ENCODE measurements around the gene HADH. TPM values are rescaled to one million over a fixed set of nuclear protein-coding genes. Genes with fewer than 3 reads are reported as not detected.

The HADH gene
- total RNA-seq, 2 donors from 2014 or later, result 32.5 to 53.0 TPM

DNA sequence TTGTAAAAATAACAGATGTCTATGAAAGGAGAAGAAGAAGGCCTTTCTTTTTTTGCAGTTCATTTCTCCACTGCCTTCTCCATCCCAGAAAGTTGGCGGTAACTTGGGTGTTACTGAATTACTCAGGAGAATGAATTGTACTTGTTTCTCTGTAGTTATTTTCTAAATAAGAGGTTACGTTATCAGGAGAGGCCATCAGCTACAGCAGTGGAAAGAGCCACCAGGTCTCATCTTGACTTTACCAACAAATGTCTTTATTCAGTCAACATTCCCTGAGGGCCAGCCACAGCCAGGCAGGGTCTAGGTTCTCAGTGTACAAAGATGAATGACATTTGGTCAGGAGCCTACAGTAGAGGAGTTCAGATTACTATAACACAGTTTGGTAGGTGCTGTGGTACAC is 8.1 kb downstream of the HADH start:
- H3K4me3 Mint-ChIP-seq, result no peak overlapping the region
- H3K27ac ChIP-seq (ENCODE audit: low read depth, low read length), result no peak overlapping the region
- no peak overlapping the region for H3K9ac ChIP-seq (ENCODE audit: extremely low read depth, low read length, poor library complexity, severe bottlenecking)

DNA sequence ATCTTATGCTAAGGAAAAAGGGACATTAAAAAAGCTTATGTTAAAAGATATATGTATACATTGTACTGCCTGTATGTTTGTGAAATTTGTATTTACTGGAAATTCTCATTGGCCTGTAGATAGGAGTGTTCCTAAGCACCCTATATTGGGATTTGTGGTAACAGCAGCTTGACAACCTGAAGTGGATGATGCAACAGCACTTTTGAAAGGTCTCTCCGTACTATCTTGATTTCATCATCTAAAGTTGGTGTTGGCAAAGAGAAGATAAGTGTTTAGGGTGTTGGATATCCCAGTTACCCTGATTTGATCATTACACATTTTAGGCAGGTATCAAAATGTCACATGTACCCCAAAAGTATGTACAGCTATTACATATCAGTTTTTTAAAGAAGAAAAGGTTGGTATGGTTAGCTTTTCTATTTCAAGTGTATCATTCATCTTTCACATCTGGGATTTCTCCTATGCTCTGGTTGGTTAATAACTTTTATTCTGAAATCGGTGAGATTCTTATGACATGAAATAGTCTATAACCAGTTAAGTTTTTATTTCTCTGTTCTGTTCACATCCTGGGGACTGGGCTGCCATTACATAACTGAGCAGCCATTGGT is 10.3 kb downstream of the HADH start:
- no peak overlapping the region for H3K4me3 ChIP-seq (ENCODE audit: low read length)
- H3K27ac ChIP-seq (ENCODE audit: low read depth, low read length), result no peak overlapping the region
- no peaks in the 10 kb centered on the region for H3K27me3 ChIP-seq (ENCODE audit: control insufficient read depth, insufficient read depth, low read length, poor library complexity, severe bottlenecking)
- no peak overlapping the region for H3K9ac ChIP-seq (ENCODE audit: extremely low read depth, low read length, poor library complexity, severe bottlenecking)
- peaks cover 14% of the 10 kb centered on the region for H3K9me3 Mint-ChIP-seq
- H3K9me3 ChIP-seq (ENCODE audit: control insufficient read depth, low read length), result peaks cover 15% of the 10 kb centered on the region
- H3K4me3 Mint-ChIP-seq, result no peak overlapping the region
- no peaks in the 10 kb centered on the region for H3K27me3 Mint-ChIP-seq (ENCODE audit: insufficient read depth)
- H3K27ac Mint-ChIP-seq, result no peak overlapping the region
- H3K4me1 ChIP-seq (ENCODE audit: control insufficient read depth, insufficient read depth, low read length), result no peaks in the 10 kb centered on the region
- H3K4me1 Mint-ChIP-seq, result peaks cover 4% of the 10 kb centered on the region
- TF ChIP-seq, protein P1, sequence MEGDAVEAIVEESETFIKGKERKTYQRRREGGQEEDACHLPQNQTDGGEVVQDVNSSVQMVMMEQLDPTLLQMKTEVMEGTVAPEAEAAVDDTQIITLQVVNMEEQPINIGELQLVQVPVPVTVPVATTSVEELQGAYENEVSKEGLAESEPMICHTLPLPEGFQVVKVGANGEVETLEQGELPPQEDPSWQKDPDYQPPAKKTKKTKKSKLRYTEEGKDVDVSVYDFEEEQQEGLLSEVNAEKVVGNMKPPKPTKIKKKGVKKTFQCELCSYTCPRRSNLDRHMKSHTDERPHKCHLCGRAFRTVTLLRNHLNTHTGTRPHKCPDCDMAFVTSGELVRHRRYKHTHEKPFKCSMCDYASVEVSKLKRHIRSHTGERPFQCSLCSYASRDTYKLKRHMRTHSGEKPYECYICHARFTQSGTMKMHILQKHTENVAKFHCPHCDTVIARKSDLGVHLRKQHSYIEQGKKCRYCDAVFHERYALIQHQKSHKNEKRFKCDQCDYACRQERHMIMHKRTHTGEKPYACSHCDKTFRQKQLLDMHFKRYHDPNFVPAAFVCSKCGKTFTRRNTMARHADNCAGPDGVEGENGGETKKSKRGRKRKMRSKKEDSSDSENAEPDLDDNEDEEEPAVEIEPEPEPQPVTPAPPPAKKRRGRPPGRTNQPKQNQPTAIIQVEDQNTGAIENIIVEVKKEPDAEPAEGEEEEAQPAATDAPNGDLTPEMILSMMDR (conservative IDR thresholded peaks at IDR 0.05), result no peak
- WGBS, 2 experiments (ENCODE audit: insufficient coverage in 1 of 2, insufficient read length in 1 of 2), result 95% methylated on average over 2 of the region's 2 CpGs; no CpG with 5 or more reads in 1 of the 2 experiments
- DNase-seq, result no peak
- no peaks in the 10 kb centered on the region for H3K36me3 ChIP-seq (ENCODE audit: control insufficient read depth, insufficient read depth, low read length)
- H3K36me3 Mint-ChIP-seq (ENCODE audit: low read depth), result peaks cover 34% of the 10 kb centered on the region

More for the DNA sequence above, 8.1 kb downstream of the HADH start:
- H3K4me3 ChIP-seq (ENCODE audit: low read length), result no peak overlapping the region
- peaks cover 10% of the 10 kb centered on the region for H3K9me3 ChIP-seq (ENCODE audit: control insufficient read depth, low read length)
- H3K27ac Mint-ChIP-seq, result peak overlapping the region; percentile 42
- no peaks in the 10 kb centered on the region for H3K27me3 Mint-ChIP-seq (ENCODE audit: insufficient read depth)
- WGBS, 2 experiments (ENCODE audit: insufficient coverage in 1 of 2, insufficient read length in 1 of 2), result 95 to 100% methylated on average over 1 to 2 of the region's 2 CpGs
- H3K27me3 ChIP-seq (ENCODE audit: control insufficient read depth, insufficient read depth, low read length, poor library complexity, severe bottlenecking), result no peaks in the 10 kb centered on the region
- H3K9me3 Mint-ChIP-seq, result peaks cover 14% of the 10 kb centered on the region
- no peaks in the 10 kb centered on the region for H3K36me3 ChIP-seq (ENCODE audit: control insufficient read depth, insufficient read depth, low read length)
- H3K4me1 Mint-ChIP-seq, result peaks cover 2% of the 10 kb centered on the region
- H3K36me3 Mint-ChIP-seq (ENCODE audit: low read depth), result peaks cover 34% of the 10 kb centered on the region
- H3K4me1 ChIP-seq (ENCODE audit: control insufficient read depth, insufficient read depth, low read length), result no peaks in the 10 kb centered on the region
- TF ChIP-seq, protein P1 (conservative IDR thresholded peaks at IDR 0.05), result no peak
- DNase-seq, result no peak

DNA sequence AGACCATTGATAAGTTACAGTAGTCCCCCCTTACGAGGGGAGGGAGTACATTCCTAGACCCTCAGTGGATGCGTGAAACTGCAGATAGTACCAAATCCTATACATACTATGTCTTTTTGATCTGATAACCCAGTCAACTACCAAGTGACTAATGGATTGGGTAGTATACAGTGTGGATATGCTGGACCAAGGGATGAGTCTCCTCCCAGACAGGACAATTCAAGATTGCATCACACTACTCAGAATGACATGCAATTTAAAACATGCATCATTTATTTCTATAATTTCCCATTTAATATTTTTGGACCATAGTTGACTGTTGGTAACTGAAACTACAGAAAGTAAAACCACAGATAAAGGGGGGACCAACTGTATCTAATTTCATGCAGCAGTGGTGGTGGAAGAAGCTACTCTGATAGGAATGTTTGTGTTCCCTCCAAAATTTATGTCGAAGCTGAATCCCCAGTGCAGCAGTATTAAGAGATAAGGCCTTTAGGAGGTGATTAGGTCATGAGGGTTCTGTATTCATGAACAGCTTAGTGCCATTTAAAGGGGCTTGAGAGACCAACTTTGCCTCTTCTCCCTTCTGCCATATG is 11.9 kb downstream of the HADH start:
- Histone ChIP-seq H3K27me3 (ENCODE audit: control insufficient read depth, insufficient read depth, low read length, poor library complexity, severe bottlenecking) (no peaks in the 10 kb centered on the region), H3K27ac (ENCODE audit: low read depth, low read length) (no peak overlapping the region), H3K9ac (ENCODE audit: extremely low read depth, low read length, poor library complexity, severe bottlenecking) (no peak overlapping the region), H3K4me3 (ENCODE audit: low read length) (no peak overlapping the region), H3K9me3 (ENCODE audit: control insufficient read depth, low read length) (peaks cover 15% of the 10 kb centered on the region), H3K36me3 (ENCODE audit: control insufficient read depth, insufficient read depth, low read length) (no peaks in the 10 kb centered on the region), H3K4me1 (ENCODE audit: control insufficient read depth, insufficient read depth, low read length) (no peaks in the 10 kb centered on the region)
- H3K4me3 Mint-ChIP-seq, result no peak overlapping the region
- TF ChIP-seq, protein P1 (conservative IDR thresholded peaks at IDR 0.05), result no peak
- no peaks in the 10 kb centered on the region for H3K27me3 Mint-ChIP-seq (ENCODE audit: insufficient read depth)
- no peak for DNase-seq
- peaks cover 14% of the 10 kb centered on the region for H3K9me3 Mint-ChIP-seq
- 83 to 96% methylated on average over 1 to 3 of the region's 3 CpGs for WGBS, 2 experiments (ENCODE audit: insufficient coverage in 1 of 2, insufficient read length in 1 of 2)
- H3K4me1 Mint-ChIP-seq, result peaks cover 4% of the 10 kb centered on the region
- H3K36me3 Mint-ChIP-seq (ENCODE audit: low read depth), result peaks cover 37% of the 10 kb centered on the region
- no peak overlapping the region for H3K27ac Mint-ChIP-seq
